HG03571 (cell line): ENCODE results near the gene PGAM1.
"Not testable (repeated sequence)": the region's sequence is repeated elsewhere in the genome, so short reads cannot be mapped to it uniquely, and the experiment has no call there.

Source experiments
- ATAC-seq: cut with Tn5 transposase; IDR thresholded peaks from one replicate; pipeline ENCODE4 v1.9.1; 2021; ENCODE audit not compliant: unreplicated experiment

Gene PGAM1

DNA sequence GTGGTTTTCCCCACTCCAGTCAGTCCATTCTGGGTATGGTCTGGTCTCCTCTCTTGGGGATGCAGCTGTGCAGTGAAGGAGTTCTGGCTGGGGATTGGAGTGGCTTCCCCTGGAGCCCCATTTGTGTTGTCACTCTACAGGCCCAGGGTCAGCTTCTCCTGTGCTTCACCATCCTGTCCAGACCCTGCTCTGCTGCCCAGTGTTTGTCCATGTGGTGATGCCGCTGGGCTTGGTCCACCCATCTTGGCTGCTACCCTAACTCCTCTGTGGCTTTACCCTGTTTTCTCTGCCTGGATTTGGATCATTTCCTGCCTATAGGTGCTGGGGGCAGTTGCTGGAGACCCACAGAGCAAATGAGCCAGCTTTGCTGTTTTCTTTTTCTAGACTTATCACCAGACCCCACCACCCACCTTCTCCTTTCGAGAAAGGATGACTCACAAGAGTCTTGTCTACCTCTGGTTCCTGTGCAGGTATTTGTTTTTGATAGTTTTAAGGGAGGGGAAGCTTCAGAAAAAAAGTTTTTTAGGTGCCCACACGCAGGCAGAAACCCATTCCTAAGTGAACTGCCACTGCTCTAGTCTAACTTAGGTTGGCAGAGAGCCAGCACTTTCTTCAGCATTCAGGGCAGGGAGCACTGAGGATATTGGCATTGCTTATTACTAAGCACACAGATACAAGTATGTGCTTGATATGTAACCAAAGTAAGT is 28.5 kb downstream of the PGAM1 start:
- ATAC-seq = no peak

DNA sequence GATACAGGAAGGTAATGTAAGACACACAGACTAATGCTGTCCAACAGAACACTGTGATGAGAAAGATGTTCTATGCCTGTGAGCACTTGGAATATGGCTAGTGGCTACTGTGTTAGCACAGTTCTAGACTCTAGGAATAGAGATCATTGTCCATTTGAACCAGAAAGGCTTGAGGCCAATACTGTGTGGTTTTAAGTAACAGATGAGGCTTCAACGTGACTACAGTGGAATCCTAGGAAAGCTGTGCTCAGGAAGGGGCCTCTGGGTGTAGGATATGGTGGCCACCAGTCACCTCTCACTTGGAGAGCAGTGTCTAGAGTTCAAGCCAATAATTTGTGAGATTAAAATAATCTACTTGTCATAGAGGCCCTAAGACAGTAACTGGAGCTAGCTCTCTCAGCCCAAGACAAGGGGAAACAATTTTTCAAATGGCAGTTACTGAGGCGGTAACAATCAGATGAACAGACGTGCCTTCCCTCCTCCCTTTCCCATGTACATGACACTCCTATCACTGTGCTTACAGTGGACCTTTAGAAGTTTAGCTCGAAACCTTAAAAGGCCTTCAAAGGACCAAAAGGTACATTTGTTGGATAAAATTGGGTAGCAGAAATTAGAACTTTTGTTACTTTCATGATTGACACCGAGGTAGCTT is 30.2 kb downstream of the PGAM1 start:
- ATAC-seq = no peak

DNA sequence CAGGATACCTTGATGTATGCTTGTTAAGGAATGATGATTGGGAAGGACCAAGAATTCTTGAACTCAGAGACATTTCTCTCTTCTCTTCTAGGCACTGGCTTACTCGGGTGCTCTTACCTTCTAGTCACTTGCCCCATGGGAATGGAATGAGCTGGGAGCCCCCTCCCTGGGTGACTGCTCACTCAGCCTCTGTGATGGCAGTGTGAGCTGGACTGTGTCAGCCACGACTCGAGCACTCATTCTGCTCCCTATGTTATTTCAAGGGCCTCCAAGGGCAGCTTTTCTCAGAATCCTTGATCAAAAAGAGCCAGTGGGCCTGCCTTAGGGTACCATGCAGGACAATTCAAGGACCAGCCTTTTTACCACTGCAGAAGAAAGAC is 30.7 kb downstream of the PGAM1 start:
- no peak for ATAC-seq

DNA sequence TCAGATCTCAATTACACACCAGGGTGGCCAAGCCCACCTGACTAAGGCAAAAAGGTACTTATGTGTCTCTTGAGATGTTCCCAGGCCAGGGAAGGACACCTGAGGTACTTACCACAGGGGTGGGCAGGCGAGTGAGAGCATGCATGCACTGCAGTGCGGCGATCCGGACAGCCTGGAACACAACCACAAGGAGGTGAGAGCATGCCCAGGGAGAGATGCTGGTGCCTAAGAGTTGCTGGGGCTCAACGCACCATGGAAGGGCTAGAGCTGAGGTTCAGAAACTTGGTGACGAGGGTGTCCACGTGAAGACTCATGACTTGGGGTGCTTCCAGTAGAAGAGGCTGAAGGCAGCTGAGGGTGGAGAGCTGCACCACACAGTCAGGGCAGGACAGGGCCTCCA is 33.1 kb downstream of the PGAM1 start:
- no peak for ATAC-seq

DNA sequence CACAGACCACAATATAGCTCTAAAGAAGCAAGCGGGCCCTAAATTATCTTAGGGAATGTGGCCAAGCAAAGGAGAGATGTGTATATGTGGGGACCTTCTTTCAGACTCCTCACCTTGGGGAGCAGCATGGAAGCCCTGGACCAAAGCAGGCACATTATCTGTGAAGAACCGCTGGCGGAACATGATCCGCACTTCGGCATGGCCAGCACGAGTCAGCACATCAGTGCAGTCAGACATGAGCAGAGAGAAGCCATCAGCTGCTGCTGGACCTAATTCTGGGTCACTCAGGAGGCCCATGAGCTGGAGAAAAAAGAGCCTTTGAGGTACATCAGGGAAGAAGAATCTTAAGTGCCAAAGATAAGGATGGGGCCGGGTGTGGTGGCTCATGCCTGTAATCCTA is 33.9 kb downstream of the PGAM1 start:
- ATAC-seq = no peak

DNA sequence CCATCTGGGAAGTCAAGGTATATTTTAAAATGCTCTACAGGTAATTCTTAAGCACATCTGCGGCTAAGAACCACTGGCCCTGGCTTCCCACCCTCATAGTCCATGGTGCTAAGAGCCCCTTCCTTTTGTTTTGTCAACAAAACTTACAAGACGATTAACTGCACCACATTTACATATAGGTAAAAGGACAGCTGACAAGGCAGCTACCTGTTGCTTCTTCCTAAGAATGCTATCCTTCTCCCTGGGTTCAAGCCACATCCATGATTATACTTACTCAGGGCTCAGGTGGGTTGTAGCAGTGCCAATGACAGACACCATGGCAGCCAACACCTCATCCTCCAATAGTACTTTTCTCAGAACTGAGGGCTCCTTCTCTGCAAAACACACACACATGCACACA is 36.3 kb downstream of the PGAM1 start:
- no peak for ATAC-seq

DNA sequence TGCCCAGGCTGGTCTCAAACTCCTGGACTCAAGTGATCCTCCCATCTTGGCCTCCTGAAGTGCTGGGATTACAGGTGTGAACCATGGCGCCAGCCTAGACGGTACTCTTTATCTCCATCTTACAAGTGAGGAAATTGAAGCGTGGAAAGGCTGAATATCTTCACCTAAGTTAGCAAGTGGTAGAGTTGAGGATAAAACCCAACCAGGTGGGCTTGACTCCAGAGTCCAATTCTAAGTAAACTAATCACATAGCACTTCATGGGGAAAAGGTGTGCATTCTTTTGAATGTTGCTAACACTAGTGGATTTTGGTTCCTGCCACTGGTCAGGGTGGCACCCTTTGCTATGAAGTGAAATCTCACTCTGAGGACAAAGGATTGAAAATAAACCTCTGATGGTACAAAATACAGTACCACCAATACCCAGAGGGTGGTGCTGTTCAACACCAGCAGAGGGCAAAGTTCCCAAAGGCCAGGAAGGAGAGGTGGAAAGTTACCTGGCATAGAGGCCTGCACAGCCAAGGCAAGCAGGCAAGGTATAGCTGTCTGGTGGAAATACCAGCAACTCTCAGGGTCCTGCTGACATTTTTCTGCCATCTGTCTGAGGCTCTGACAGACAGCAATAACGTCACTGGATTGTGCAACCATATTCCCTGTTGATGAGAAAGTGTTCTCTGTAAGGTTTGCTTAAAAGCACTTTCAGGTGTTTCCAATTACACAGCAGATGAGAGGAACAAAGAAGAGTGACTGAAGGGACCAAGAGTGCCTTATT is 37.6 kb downstream of the PGAM1 start:
- ATAC-seq = no peak

DNA sequence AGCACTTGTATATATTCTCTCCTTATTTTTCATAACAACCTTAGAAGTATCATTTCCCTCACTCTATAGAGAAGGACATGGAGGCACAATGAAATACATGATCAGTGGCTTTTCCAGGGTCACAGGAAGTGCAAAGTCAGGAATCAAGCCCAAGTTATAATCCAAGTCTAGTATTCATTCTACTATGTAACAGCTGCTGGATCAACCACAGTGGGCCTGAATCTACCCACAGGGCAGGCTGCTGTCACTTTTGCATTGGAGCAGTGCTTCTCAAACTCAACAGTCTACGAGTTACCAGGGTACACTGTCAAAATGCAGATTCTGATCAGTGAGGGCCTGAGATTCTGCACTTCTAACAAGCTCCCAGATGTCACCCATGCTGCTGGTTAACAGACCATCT is 38.2 kb downstream of the PGAM1 start:
- no peak for ATAC-seq

DNA sequence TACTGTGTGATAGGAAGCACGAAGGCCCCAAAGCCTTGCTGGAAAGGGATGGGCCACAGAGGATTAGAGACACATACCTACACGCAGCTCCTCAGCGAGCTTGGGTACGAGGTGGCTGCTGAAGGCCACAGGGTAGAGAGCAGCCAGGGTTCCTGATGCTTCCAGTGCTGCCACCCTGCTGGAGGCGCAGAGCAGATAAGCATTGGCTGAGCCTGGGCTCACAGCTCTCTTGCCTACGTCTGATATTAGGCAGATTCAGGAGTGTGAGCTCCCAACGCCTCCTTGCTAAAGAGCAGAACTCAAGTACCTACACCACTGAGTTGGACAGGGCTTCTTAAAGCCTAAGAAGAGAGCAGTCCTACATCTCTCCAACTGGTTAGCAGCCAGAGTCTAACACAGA is 40.0 kb downstream of the PGAM1 start:
- ATAC-seq = no peak

DNA sequence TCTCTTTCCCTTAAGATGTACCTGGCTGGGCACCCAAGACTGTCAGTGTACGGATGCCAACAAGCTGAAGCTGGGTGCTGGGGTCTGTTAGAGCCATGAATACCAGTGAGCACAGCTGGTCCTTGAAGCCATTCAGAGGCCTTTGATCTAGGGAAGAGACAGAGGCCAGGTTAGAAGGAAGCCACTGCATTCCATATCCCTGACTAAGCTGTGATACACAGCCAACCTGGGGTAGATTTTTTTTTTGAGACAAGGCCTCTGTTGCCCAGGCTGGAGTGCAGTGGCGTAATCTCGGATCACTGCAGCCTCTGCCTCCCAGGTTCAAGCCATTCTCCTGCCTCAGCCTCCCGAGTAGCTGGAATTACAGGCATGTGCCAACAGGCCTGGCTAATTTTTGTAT is 40.8 kb downstream of the PGAM1 start:
- ATAC-seq = no peak

DNA sequence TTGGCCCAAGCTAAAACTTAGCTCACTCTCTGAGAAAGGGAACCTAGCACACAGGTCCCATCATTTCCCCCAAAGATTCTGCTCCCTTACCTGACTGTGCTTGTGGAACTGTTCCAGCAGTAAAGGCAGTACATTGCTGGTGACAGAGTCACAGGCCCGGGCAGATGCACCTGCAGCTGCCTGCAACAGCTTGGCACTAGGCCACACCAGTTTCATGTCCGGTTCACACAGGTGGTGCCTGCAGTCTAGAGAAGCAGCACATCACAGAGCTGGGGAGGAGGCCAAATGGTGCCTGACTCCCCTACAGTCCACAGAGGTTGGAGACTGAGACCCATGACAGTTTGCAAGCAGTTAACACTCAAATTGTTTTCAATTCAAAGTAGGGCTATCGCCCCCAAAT is 42.2 kb downstream of the PGAM1 start:
- ATAC-seq = no peak

DNA sequence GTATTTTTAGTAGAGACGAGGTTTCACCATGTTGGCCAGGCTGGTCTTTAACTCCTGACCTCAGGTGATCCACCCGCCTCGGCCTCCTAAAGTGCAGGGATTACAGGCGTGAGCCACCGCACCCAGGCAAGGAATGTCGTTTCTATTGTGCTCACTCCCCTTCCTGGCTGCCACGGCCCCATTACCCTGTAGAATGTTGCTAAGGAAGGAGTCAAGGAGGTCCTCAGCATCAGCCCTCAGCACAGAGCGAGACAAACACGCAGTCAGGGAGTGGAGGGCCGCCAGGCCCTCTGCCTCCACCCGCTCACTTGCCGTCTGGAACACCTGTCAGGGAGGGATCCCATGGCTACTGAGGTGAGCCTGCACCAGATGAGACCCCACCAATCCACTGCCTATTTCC is 42.8 kb downstream of the PGAM1 start:
- not testable (repeated sequence) for ATAC-seq

DNA sequence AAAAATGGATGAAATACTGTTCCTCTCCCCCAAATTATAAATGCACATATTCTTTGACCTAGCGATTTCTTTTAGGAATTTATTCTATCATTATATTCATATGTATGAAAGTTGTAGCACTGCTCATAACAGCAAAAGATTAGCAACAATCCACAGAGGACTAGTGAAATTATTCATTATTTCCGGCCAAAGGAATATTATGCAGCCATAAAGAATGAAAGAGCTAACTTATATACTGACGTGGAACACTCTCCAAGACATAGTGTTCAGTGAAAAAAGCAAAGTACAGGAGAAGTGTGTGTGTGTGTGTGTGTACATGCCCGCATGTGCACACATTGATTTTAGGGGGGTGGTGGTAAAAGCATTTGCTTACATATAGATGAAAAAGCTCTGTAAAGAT is 48.9 kb downstream of the PGAM1 start:
- ATAC-seq = no peak

DNA sequence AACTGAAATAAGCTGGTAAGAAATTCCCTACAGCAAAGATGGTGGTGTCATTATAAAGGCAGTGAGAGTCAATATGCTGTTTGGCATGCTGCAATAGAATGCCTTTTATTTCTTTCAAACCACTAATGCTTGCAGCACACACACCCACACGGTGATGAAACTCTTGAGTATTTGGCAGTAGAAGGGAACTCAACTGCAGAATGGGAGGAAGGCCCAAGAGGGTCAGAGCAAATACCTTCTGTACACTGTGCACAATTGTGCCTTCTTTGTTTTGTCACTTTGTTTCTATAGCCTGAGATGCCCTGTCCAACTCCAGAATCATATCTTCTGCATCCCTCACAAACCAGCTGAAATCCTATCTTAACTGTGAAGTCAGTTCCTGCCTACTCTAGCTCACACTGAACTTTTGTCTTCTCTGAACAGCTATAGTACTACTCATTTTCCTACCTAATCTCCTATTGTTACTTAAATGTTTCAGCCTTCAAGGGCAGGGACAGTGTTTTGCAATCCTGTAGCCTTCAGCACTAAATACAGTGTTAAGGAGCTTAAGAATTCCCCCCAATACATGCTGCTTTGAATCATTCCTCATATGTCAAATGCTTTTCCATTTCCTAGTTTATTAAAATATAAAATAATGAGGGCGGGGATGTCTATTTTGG is 50.1 kb downstream of the PGAM1 start:
- no peak for ATAC-seq

DNA sequence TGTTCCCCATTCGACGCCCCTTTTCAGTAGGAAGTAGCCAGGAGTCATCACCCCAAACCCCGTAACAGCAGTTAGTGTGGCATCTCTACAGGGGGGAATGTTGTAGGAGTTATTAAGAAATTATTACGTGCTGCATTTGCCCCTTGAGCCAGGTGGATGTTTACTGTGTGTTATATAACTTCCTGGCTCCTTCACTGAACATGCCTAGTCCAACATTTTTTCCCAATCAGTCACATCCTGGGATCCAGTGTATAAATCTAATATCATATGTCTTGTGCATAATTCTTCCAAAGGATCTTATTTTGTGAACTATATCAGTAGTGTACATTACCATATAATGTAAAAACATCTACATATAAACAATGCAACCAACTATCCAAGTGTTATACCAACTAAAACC is 53.4 kb downstream of the PGAM1 start:
- ATAC-seq = not testable (repeated sequence)

DNA sequence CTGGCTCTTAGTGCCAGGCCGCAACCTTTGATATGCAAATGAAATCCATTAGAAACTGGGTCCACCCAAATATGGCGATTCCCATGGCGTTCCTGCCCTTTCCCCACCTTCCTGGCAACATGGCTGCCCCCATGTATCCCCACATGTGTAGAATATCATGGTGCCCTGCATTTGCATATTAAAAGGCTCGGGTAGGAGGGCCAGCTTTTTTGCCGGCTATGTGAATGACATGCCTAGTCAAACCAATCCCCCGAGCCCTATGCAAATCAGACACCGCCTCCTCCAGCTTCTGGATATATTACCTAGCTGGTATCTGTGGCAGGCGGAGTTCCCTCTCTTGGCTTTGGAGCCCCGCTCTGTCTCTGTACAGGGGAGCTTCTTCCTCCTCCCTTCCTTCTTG is 53.9 kb downstream of the PGAM1 start:
- no peak for ATAC-seq

DNA sequence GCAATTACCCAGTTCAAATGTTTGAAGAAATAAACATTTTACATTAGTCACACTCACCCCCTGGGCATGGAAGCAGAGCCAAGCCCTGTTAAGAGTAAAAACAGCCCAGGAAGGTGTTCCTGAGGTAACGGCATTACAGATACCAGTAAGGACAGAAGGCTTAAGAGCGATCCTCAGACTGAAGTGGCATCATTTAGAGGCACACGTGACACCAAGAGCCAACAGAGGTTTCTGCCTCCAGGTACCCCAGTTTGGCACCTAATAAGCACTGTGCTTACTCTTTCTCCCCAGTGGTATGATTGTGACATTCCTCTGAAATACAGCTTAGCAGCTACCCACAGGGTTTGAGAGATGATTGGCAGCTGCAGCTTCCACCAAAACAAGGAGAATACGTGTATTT is 55.1 kb downstream of the PGAM1 start:
- ATAC-seq = no peak

DNA sequence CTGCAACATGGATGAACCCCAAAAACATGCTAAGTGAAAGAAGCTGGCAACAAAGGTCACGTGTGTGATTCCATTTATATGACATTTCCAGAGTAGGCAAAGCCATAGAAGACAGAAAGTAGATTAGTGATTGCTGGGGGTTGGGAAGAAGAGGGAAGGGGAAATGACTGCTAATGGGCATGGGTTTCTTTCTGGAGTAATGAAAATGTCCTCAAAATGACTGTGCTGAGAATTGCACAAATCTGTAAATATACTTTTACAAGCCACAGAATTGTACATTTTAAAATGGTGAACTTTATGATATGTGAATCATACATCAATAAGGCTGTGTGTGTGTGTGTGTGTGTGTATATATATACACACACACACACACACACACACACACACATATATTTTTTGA is 56.4 kb downstream of the PGAM1 start:
- no peak for ATAC-seq
